Keratinocyte (primary cell): Measurements from ENCODE around the gene PKHD1. TPM values are rescaled to one million over a fixed set of nuclear protein-coding genes. Genes with fewer than 3 reads are reported as not detected.

Experiments
- DNase-seq: peaks from one replicate; pipeline ENCODE4 v3.0.0-alpha.2; 2011; ENCODE audit warnings: low read depth, missing footprints, low spot score
- FAIRE-seq: peaks from 2 replicates; lab custom pipeline; 2011; peaks lifted over from hg19 to GRCh38; lab: Jason Lieb, UNC
- H2AFZ ChIP-seq: 2 replicates; pipeline ENCODE4 v1.6.0; 2012; ENCODE audit warnings: low read length, control low read depth, inconsistent platforms; ENCODE audit not compliant: control insufficient read depth
- H3K27ac ChIP-seq: 2 replicates; pipeline ENCODE4 v1.5.1; 2011; ENCODE audit warnings: low read length; ENCODE audit not compliant: control insufficient read depth, insufficient read depth
- H3K27me3 ChIP-seq: 3 replicates; pipeline ENCODE4 v1.6.0; 2011; ENCODE audit warnings: low read length; ENCODE audit not compliant: control insufficient read depth, insufficient read depth; ENCODE audit errors: extremely low read depth
- H3K36me3 ChIP-seq, 2 experiments: 2 replicates in 1 of 2; 3 replicates in 1 of 2; pipeline ENCODE4 v1.5.1; 2011; ENCODE audit warnings: low read length in 2 of 2, mild to moderate bottlenecking in 1 of 2; ENCODE audit not compliant: control insufficient read depth in 2 of 2, insufficient read depth in 2 of 2; ENCODE audit errors: extremely low read depth in 1 of 2
- H3K4me1 ChIP-seq: 3 replicates; pipeline ENCODE4 v1.5.1; 2011; ENCODE audit warnings: low read length; ENCODE audit not compliant: control insufficient read depth, insufficient read depth; ENCODE audit errors: extremely low read depth
- H3K4me2 ChIP-seq: 3 replicates; pipeline ENCODE4 v1.6.0; 2011; ENCODE audit warnings: low read depth, low read length; ENCODE audit not compliant: control insufficient read depth, insufficient read depth; ENCODE audit errors: extremely low read depth
- H3K4me3 ChIP-seq, 3 experiments: fragments of 200-600 bp in 1 of 3; sonication (generic) in 1 of 3; 2 replicates in 2 of 3; 3 replicates in 1 of 3; pipeline ENCODE4 v1.5.1; 2011 to 2016; ENCODE audit warnings: low read length in 3 of 3, mild to moderate bottlenecking in 3 of 3, control low read depth in 2 of 3, inconsistent platforms in 1 of 3, low read depth in 1 of 3, mixed read lengths in 1 of 3, mixed run types in 1 of 3, moderate library complexity in 1 of 3; ENCODE audit not compliant: control insufficient read depth in 2 of 3, insufficient read depth in 2 of 3; ENCODE audit errors: extremely low read depth in 1 of 3
- H3K79me2 ChIP-seq: 2 replicates; pipeline ENCODE4 v1.6.0; 2012; ENCODE audit warnings: low read length; ENCODE audit not compliant: control insufficient read depth, insufficient read depth
- H3K9ac ChIP-seq: 3 replicates; pipeline ENCODE4 v1.6.0; 2011; ENCODE audit warnings: low read length; ENCODE audit not compliant: control insufficient read depth, insufficient read depth; ENCODE audit errors: extremely low read depth
- H3K9me1 ChIP-seq: 3 replicates; pipeline ENCODE4 v1.6.0; 2011; ENCODE audit warnings: low read length; ENCODE audit not compliant: control insufficient read depth, insufficient read depth; ENCODE audit errors: extremely low read depth
- H3K9me3 ChIP-seq: 2 replicates; pipeline ENCODE4 v1.5.1; 2012; ENCODE audit warnings: low read depth, low read length; ENCODE audit not compliant: control insufficient read depth
- H4K20me1 ChIP-seq: 3 replicates; pipeline ENCODE4 v1.6.0; 2011; ENCODE audit warnings: low read length; ENCODE audit not compliant: control insufficient read depth, insufficient read depth; ENCODE audit errors: extremely low read depth
- EZH2 ChIP-seq: IDR thresholded peaks from one replicate; pipeline ENCODE4 v1.6.1; 2012; ENCODE audit warnings: inconsistent platforms, mild to moderate bottlenecking, low read length, moderate library complexity
- dilution Hi-C: fragments of 300-500 bp; cut with MboI; formaldehyde crosslinking; loops from one replicate; pipeline ENCODE4 v1.7.0; 2020; ENCODE audit warnings: low sequenced_read_pairs; ENCODE audit not compliant: extremely low pct_ligation_motif_present
- polyA plus RNA-seq, 5 experiments: library from polyadenylated mRNA; depleted of rRNA in 3 of 5; stranded (reverse) in 3 of 5; stranded (forward) in 1 of 5; unstranded in 1 of 5; fragments of >200 nt; gene quantifications; 1 replicate in 1 of 5; 2 replicates in 3 of 5; 3 replicates in 1 of 5; pipeline versions ENCODE4 v1.2.1 to v1.2.3, GENCODE V29; 2011 to 2012; ENCODE audit warnings: missing spikeins in 2 of 5, low read depth in 1 of 5, low replicate concordance in 1 of 5
- TF ChIP-seq, protein P1 (sequence below), 3 experiments: IDR thresholded peaks in 1 of 3; conservative IDR thresholded peaks in 1 of 3; optimal IDR thresholded peaks in 1 of 3; 2 replicates in 2 of 3; 3 replicates in 1 of 3; pipeline versions ENCODE3 to v1.5.1; 2011; ENCODE audit warnings: low read length in 3 of 3, mild to moderate bottlenecking in 3 of 3, moderate library complexity in 2 of 3, control low read depth in 1 of 3, inconsistent platforms in 1 of 3; ENCODE audit not compliant: insufficient read depth in 2 of 3; ENCODE audit errors: extremely low read depth in 1 of 3

The PKHD1 gene
- polyA plus RNA-seq, 1 donor (not counting 4 experiments of a cell fraction or from before 2014, with no cell fraction given): under 0.01 TPM

DNA sequence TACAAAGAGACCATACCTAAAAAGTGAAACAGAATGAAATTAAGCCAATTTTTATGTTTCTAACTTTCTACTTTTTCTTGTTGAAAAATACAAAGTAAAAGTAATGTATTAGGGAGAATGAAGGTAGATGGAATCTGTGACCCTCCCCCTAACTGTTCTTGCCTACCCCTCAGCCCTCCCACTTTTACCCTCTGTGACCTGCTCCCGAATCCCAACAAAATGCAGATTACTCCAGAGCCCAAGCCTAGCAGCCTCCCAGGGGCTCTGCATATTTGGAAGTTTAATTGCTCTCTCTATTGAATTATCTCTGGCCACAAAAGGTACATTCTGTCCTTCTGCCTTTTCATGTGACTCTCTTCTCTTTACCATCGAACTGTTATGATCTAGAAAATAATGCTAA lies 201.5 kb downstream of the PKHD1 start:
- dilution Hi-C loops: no loop called here
- no peaks in the 10 kb centered on the region for H3K79me2 ChIP-seq
- no peak overlapping the region for H3K27ac ChIP-seq
- H3K4me3 ChIP-seq: no peak overlapping the region
- no peaks in the 10 kb centered on the region for H4K20me1 ChIP-seq
- H2AFZ ChIP-seq: no peak overlapping the region
- H3K36me3 ChIP-seq: no peaks in the 10 kb centered on the region
- FAIRE-seq: no peak
- H3K4me2 ChIP-seq: no peak overlapping the region
- H3K4me1 ChIP-seq: no peaks in the 10 kb centered on the region
- no peaks in the 10 kb centered on the region for H3K9me1 ChIP-seq
- TF ChIP-seq, protein P1, sequence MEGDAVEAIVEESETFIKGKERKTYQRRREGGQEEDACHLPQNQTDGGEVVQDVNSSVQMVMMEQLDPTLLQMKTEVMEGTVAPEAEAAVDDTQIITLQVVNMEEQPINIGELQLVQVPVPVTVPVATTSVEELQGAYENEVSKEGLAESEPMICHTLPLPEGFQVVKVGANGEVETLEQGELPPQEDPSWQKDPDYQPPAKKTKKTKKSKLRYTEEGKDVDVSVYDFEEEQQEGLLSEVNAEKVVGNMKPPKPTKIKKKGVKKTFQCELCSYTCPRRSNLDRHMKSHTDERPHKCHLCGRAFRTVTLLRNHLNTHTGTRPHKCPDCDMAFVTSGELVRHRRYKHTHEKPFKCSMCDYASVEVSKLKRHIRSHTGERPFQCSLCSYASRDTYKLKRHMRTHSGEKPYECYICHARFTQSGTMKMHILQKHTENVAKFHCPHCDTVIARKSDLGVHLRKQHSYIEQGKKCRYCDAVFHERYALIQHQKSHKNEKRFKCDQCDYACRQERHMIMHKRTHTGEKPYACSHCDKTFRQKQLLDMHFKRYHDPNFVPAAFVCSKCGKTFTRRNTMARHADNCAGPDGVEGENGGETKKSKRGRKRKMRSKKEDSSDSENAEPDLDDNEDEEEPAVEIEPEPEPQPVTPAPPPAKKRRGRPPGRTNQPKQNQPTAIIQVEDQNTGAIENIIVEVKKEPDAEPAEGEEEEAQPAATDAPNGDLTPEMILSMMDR (optimal IDR thresholded peaks at IDR 0.05 in 1 of 3, IDR thresholded peaks at IDR 0.05 in 1 of 3, conservative IDR thresholded peaks at IDR 0.05 in 1 of 3; ENCODE audit: extremely low read depth in 1 of 3, insufficient read depth in 2 of 3, low read length in 3 of 3): no peak
- TF ChIP-seq EZH2: no peak
- no peaks in the 10 kb centered on the region for H3K9me3 ChIP-seq
- DNase-seq: no peak
- H3K9ac ChIP-seq: no peak overlapping the region
- no peaks in the 10 kb centered on the region for H3K27me3 ChIP-seq

DNA sequence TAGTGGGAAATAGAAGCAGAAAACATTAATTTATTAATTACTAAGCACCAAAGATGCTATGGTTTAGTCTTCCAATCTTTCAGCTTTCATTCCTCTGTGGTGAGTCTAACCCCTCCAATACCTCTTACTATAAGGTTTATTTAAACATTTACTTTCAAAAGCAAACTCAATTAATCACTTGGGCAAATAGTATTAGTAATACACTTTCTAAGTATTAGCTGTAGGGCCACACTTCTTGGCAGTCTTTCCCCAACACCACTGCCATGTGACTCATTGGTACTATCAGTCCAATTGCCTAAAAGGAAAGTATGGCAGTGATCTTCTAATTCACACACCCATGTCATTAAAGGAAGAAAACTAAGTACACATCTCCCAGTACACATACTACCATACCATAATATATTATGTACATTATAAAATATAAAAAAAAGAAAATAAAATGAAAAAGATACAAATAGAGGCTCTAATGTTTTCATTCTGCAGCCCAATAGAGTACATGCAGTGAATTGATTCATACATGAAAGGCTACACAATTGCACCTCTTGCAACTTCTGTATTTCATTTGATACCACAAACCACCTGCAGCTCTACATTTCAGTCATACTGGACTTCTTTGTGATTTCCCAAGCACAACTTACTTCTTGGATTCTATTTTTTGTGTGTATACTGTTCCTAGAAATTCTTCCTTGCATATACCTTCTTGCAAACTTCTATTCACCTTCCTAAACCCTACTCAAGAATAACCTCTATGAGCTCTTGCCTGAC lies 218.6 kb downstream of the PKHD1 start:
- Histone ChIP-seq H3K9ac (no peak overlapping the region), H3K36me3 (no peaks in the 10 kb centered on the region), H3K9me1 (no peaks in the 10 kb centered on the region), H3K27ac (no peak overlapping the region), H3K9me3 (no peaks in the 10 kb centered on the region), H3K27me3 (no peaks in the 10 kb centered on the region), H2AFZ (no peak overlapping the region), H3K4me3 (no peak overlapping the region), H3K79me2 (no peaks in the 10 kb centered on the region), H3K4me1 (no peaks in the 10 kb centered on the region), H4K20me1 (no peaks in the 10 kb centered on the region), H3K4me2 (no peak overlapping the region)
- dilution Hi-C loops: no loop called here
- TF ChIP-seq EZH2: no peak
- TF ChIP-seq, protein P1 (optimal IDR thresholded peaks at IDR 0.05 in 1 of 3, IDR thresholded peaks at IDR 0.05 in 1 of 3, conservative IDR thresholded peaks at IDR 0.05 in 1 of 3; ENCODE audit: extremely low read depth in 1 of 3, insufficient read depth in 2 of 3, low read length in 3 of 3): no peak
- DNase-seq (no peak), FAIRE-seq (no peak)
